OCI-LY3 (cell line): ENCODE data around the gene FAP.
A peak's percentile ranks its signal among the peaks of the same experiment; 100 is the strongest.

ENCODE experiments used
- H2AFZ ChIP-seq: fragments of 200-600, 300-600 bp; shearing (Covaris generic); 2 replicates; pipeline ENCODE4 v1.6.0; 2014; ENCODE audit warnings: antibody characterized with exemption, low read depth, low read length
- H3K27ac ChIP-seq: fragments of 200-600, 300-600 bp; sonication (generic); 2 replicates; pipeline ENCODE4 v1.5.1; 2014; ENCODE audit warnings: mild to moderate bottlenecking, low read length, moderate library complexity, mixed read lengths
- H3K27me3 ChIP-seq: fragments of 200-600, 300-600 bp; sonication (generic); 2 replicates; pipeline ENCODE4 v1.6.1; 2014; ENCODE audit warnings: low read depth, low read length, mixed read lengths
- H3K36me3 ChIP-seq: fragments of 200-600, 300-600 bp; sonication (generic); replicated peaks from 2 replicates; pipeline ENCODE3; 2014; ENCODE audit warnings: low read depth, low read length, mixed read lengths
- H3K4me1 ChIP-seq: fragments of 300-600, 200-600 bp; sonication (generic); 2 replicates; pipeline ENCODE4 v1.6.1; 2014; ENCODE audit warnings: low read length, mixed read lengths
- H3K4me2 ChIP-seq: fragments of 200-600, 300-600 bp; sonication (generic); 2 replicates; pipeline ENCODE4 v1.6.1; 2014; ENCODE audit warnings: low read length, mixed read lengths
- H3K4me3 ChIP-seq: fragments of 300-600, 200-600 bp; sonication (generic); 2 replicates; pipeline ENCODE4 v1.5.1; 2014; ENCODE audit warnings: antibody characterized with exemption, mild to moderate bottlenecking, low read length, moderate library complexity
- H3K79me2 ChIP-seq: fragments of 300-600, 200-600 bp; shearing (Covaris generic); 2 replicates; pipeline ENCODE4 v1.6.1; 2014; ENCODE audit warnings: mild to moderate bottlenecking, low read length, mixed read lengths
- H3K9ac ChIP-seq: fragments of 300-600, 200-600 bp; shearing (Covaris generic); 2 replicates; pipeline ENCODE4 v1.6.0; 2014; ENCODE audit warnings: mild to moderate bottlenecking, low read length, moderate library complexity
- H3K9me3 ChIP-seq: fragments of 200-600, 300-600 bp; shearing (Covaris generic); 2 replicates; pipeline ENCODE4 v1.6.1; 2014; ENCODE audit warnings: low read length, mixed read lengths; ENCODE audit not compliant: insufficient read depth
- H4K20me1 ChIP-seq: fragments of 200-600, 300-600 bp; sonication (generic); 2 replicates; pipeline ENCODE4 v1.6.1; 2016; ENCODE audit warnings: low read length, mixed read lengths; ENCODE audit not compliant: insufficient read depth
- EZH2phosphoT487 ChIP-seq: fragments of 200-600 bp; shearing (Covaris generic); IDR thresholded peaks from 2 replicates; pipeline ENCODE4 v1.6.1; 2018; ENCODE audit warnings: antibody characterized with exemption, mixed run types, low read depth
- TF ChIP-seq, protein P1 (sequence below): fragments of 200-600, 300-600 bp; sonication (generic); IDR thresholded peaks from 2 replicates; pipeline ENCODE4 v1.5.1; 2014; ENCODE audit warnings: antibody characterized with exemption, low read length, low read depth

Gene FAP

DNA sequence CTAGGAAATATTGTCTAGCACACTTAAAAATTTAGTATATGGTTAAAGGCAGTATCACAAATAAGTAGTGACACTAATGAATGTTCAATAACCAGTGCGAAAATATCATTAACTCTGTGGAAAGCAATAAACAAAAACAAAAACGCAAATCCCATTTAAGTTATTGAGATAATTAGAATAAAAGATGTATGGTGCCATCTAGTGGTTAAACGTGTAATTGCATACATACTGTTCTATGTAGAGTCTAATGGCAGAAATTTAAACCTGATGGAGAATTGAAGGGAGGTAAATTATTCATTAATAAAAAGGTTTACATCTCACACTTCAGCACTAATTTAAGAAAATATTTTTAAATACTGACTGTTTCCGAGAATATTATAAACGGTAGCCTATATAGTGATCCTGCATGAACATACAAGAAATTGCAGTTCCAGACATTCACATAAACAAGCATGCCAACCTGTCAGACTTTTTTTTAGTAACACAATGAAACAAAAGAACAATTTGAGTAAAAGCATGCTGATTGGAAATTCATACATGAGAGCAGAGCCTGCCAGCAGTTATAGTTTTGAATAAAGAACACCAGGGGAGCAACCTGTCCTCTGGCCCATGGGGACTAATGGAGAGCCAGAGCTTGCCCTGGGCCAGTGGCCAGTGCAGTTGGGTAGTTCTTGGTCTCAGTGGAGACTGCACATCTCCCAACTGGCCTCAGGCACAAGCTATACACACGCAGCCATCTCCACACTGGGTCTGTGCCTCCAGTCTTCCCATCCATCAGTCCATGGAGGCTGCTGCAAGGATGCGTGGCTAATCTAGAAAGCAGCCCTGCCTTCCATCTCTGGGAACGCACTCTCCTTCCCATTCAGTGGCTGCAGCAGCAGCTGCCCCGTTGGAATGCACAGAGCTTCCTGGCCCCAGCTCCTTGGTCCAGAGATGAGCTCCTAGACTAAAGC, 119.2 kb downstream of the FAP start:
- Histone ChIP-seq H4K20me1 (no peaks in the 10 kb centered on the region), H3K36me3 (no peaks in the 10 kb centered on the region), H3K4me3 (no peak overlapping the region), H2AFZ (no peak overlapping the region), H3K4me2 (no peak overlapping the region), H3K27me3 (no peaks in the 10 kb centered on the region), H3K9ac (no peak overlapping the region), H3K4me1 (peaks cover 46% of the 10 kb centered on the region), H3K9me3 (no peaks in the 10 kb centered on the region), H3K79me2 (no peaks in the 10 kb centered on the region), H3K27ac (no peak overlapping the region)
- TF ChIP-seq, protein P1, sequence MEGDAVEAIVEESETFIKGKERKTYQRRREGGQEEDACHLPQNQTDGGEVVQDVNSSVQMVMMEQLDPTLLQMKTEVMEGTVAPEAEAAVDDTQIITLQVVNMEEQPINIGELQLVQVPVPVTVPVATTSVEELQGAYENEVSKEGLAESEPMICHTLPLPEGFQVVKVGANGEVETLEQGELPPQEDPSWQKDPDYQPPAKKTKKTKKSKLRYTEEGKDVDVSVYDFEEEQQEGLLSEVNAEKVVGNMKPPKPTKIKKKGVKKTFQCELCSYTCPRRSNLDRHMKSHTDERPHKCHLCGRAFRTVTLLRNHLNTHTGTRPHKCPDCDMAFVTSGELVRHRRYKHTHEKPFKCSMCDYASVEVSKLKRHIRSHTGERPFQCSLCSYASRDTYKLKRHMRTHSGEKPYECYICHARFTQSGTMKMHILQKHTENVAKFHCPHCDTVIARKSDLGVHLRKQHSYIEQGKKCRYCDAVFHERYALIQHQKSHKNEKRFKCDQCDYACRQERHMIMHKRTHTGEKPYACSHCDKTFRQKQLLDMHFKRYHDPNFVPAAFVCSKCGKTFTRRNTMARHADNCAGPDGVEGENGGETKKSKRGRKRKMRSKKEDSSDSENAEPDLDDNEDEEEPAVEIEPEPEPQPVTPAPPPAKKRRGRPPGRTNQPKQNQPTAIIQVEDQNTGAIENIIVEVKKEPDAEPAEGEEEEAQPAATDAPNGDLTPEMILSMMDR: peak; percentile 83
- no peak for TF ChIP-seq EZH2phosphoT487
